AG10803 (cell line): Measurements from ENCODE around the gene KCNA3.
A peak's percentile ranks its signal among the peaks of the same experiment; 100 is the strongest.
"Not testable (repeated sequence)": the region's sequence is repeated elsewhere in the genome, so short reads cannot be mapped to it uniquely, and the experiment has no call there.

Experiments used
- DNase-seq: peaks from one replicate; pipeline ENCODE4 v3.0.0; 2010; ENCODE audit warnings: low read depth
- H3K4me3 ChIP-seq: 2 replicates; pipeline ENCODE4 v1.5.1; 2011; ENCODE audit warnings: mild to moderate bottlenecking, low read length, control low read depth
- CTCF ChIP-seq: conservative IDR thresholded peaks from 2 replicates; pipeline ENCODE4 v1.5.1; 2011; ENCODE audit warnings: mild to moderate bottlenecking, low read length, control low read depth, inconsistent platforms

KCNA3 gene

GRCh38 chr1:110673197-110673701 lies 1.5 kb downstream of the KCNA3 start:
- no peak overlapping the region for H3K4me3 ChIP-seq
- DNase-seq: no peak

GRCh38 chr1:110672753-110673108 lies 2.0 kb downstream of the KCNA3 start:
- H3K4me3 ChIP-seq: no peak overlapping the region
- no peak for DNase-seq
- TF ChIP-seq CTCF: no peak

More at GRCh38 chr1:110673197-110673701, 1.5 kb downstream of the KCNA3 start:
- no peak for TF ChIP-seq CTCF

GRCh38 chr1:110672001-110672752 lies 2.6 kb downstream of the KCNA3 start:
- peak; percentile 36 for DNase-seq
- no peak for TF ChIP-seq CTCF
- no peak overlapping the region for H3K4me3 ChIP-seq

- no peak for DNase-seq
- TF ChIP-seq CTCF: no peak
- no peak overlapping the region for H3K4me3 ChIP-seq
These were observed 3.4 kb downstream of the KCNA3 start for GRCh38 chr1:110671361-110671760.

- DNase-seq: no peak
- no peak for TF ChIP-seq CTCF
- H3K4me3 ChIP-seq: no peak overlapping the region
These were observed 6.2 kb downstream of the KCNA3 start for GRCh38 chr1:110668549-110668948.

GRCh38 chr1:110667776-110668175 lies 7.0 kb downstream of the KCNA3 start:
- no peak for TF ChIP-seq CTCF
- no peak overlapping the region for H3K4me3 ChIP-seq
- no peak for DNase-seq

GRCh38 chr1:110663241-110663640 lies 11.5 kb downstream of the KCNA3 start:
- no peak overlapping the region for H3K4me3 ChIP-seq
- TF ChIP-seq CTCF: no peak
- DNase-seq: no peak

GRCh38 chr1:110659559-110659958 lies 15.2 kb downstream of the KCNA3 start:
- not testable (repeated sequence) for H3K4me3 ChIP-seq, DNase-seq
